SK-N-MC (cell line): ENCODE results near the gene MCRIP1.

Experiments used
- EZH2 ChIP-seq: fragments of 200-600 bp; sonication (generic); IDR thresholded peaks from one replicate; pipeline ENCODE4 v1.6.1; 2017; ENCODE audit warnings: antibody characterized with exemption
- FOXP2 ChIP-seq: optimal IDR thresholded peaks from 2 replicates; pipeline ENCODE3; 2011; ENCODE audit warnings: mild to moderate bottlenecking, moderate library complexity; ENCODE audit not compliant: insufficient read depth; ENCODE audit errors: extremely low read length, control extremely low read depth
- POLR2AphosphoS5 ChIP-seq: IDR thresholded peaks from 2 replicates; pipeline ENCODE4 v1.6.1; 2012; ENCODE audit warnings: mild to moderate bottlenecking, low read depth, low read length, borderline replicate concordance

- TF ChIP-seq POLR2AphosphoS5 (no peak), EZH2 (no peak), FOXP2 (no peak)
These were observed 18.3 kb upstream of the MCRIP1 start for GRCh38 chr17:81851423-81851822.
